ENCODE measurements around the gene ARHGAP40.
"Not testable (repeated sequence)": the region's sequence is repeated elsewhere in the genome, so short reads cannot be mapped to it uniquely, and the experiment has no call there.

ARHGAP40 gene

GRCh38 chr20:38594281-38594680 lies 7.3 kb upstream of the ARHGAP40 start:
- not testable (repeated sequence) for H2AK5ac ChIP-seq (ENCODE audit: low read length); H3K4me3 ChIP-seq (ENCODE audit: low read length); H3K79me2 ChIP-seq (ENCODE audit: control insufficient read depth, insufficient read depth, low read length); H3K27ac ChIP-seq (ENCODE audit: low read depth, low read length); H3K23ac ChIP-seq (ENCODE audit: low read length); H3K4me2 ChIP-seq (ENCODE audit: low read length); DNase-seq; H3K36me3 ChIP-seq (ENCODE audit: control insufficient read depth, insufficient read depth, low read length); H2BK15ac ChIP-seq (replicated peaks; ENCODE audit: low read depth); H3K9ac ChIP-seq (ENCODE audit: low read length); H3K79me1 ChIP-seq (ENCODE audit: low read length); H3K27me3 ChIP-seq (ENCODE audit: insufficient read depth, low read length, poor library complexity); H4K8ac ChIP-seq (ENCODE audit: low read depth, low read length); H2BK120ac ChIP-seq (ENCODE audit: low read depth, low read length); H4K5ac ChIP-seq (ENCODE audit: low read length)
- Histone ChIP-seq H3K56ac (ENCODE audit: low read length) (peak overlapping the region; percentile 60), H3K18ac (ENCODE audit: low read length) (peak overlapping the region; percentile 83), H3K4ac (ENCODE audit: low read depth, low read length) (peak overlapping the region; percentile 46), H3K4me1 (ENCODE audit: control insufficient read depth, low read depth, low read length) (peaks cover 11% of the 10 kb centered on the region), H2BK5ac (ENCODE audit: low read length) (peak overlapping the region; percentile 73)
- WGBS (ENCODE audit: extremely low coverage, insufficient coverage, low lambda C conversion rate) = no CpG with 5 or more reads among the region's 12 CpGs

- not testable (repeated sequence) for H4K8ac ChIP-seq (ENCODE audit: low read depth, low read length); H2BK5ac ChIP-seq (ENCODE audit: low read length); H3K23ac ChIP-seq (ENCODE audit: low read length); H3K27me3 ChIP-seq (ENCODE audit: insufficient read depth, low read length, poor library complexity); H3K4me3 ChIP-seq (ENCODE audit: low read length); H4K5ac ChIP-seq (ENCODE audit: low read length); H3K27ac ChIP-seq (ENCODE audit: low read depth, low read length); H2BK15ac ChIP-seq (replicated peaks; ENCODE audit: low read depth); DNase-seq; H3K9ac ChIP-seq (ENCODE audit: low read length); H3K36me3 ChIP-seq (ENCODE audit: control insufficient read depth, insufficient read depth, low read length); H2AK5ac ChIP-seq (ENCODE audit: low read length); H3K4me2 ChIP-seq (ENCODE audit: low read length); H3K79me1 ChIP-seq (ENCODE audit: low read length); H3K79me2 ChIP-seq (ENCODE audit: control insufficient read depth, insufficient read depth, low read length)
- peak overlapping the region; percentile 73 for H3K56ac ChIP-seq (ENCODE audit: low read length)
- WGBS (ENCODE audit: extremely low coverage, insufficient coverage, low lambda C conversion rate) = no CpG with 5 or more reads among the region's 15 CpGs
- peak overlapping the region; percentile 88 for H2BK120ac ChIP-seq (ENCODE audit: low read depth, low read length)
- peaks cover 22% of the 10 kb centered on the region for H3K4me1 ChIP-seq (ENCODE audit: control insufficient read depth, low read depth, low read length)
- peak overlapping the region; percentile 88 for H3K4ac ChIP-seq (ENCODE audit: low read depth, low read length)
- H3K18ac ChIP-seq (ENCODE audit: low read length) = peak overlapping the region; percentile 77
These were observed 5.7 kb upstream of the ARHGAP40 start for GRCh38 chr20:38595886-38596285.

- H4K5ac ChIP-seq (ENCODE audit: low read length) = no peak overlapping the region
- DNase-seq = peak; percentile 79
- H4K8ac ChIP-seq (ENCODE audit: low read depth, low read length) = no peak overlapping the region
- no peaks in the 10 kb centered on the region for H3K36me3 ChIP-seq (ENCODE audit: control insufficient read depth, insufficient read depth, low read length)
- peak overlapping the region; percentile 88 for H3K56ac ChIP-seq (ENCODE audit: low read length)
- peak overlapping the region; percentile 97 for H3K4ac ChIP-seq (ENCODE audit: low read depth, low read length)
- no peak overlapping the region for H3K4me3 ChIP-seq (ENCODE audit: low read length)
- H3K79me1 ChIP-seq (ENCODE audit: low read length) = peaks cover 3% of the 10 kb centered on the region
- peaks cover 22% of the 10 kb centered on the region for H3K4me1 ChIP-seq (ENCODE audit: control insufficient read depth, low read depth, low read length)
- H3K27ac ChIP-seq (ENCODE audit: low read depth, low read length) = peak overlapping the region; percentile 91
- H3K4me2 ChIP-seq (ENCODE audit: low read length) = no peak overlapping the region
- H3K23ac ChIP-seq (ENCODE audit: low read length) = peak overlapping the region; percentile 51
- peak overlapping the region; percentile 38 for H3K9ac ChIP-seq (ENCODE audit: low read length)
- H2BK15ac ChIP-seq (replicated peaks; ENCODE audit: low read depth) = no peak overlapping the region
- H2BK120ac ChIP-seq (ENCODE audit: low read depth, low read length) = peak overlapping the region; percentile 69
- H3K27me3 ChIP-seq (ENCODE audit: insufficient read depth, low read length, poor library complexity) = no peaks in the 10 kb centered on the region
- peak overlapping the region; percentile 84 for H3K18ac ChIP-seq (ENCODE audit: low read length)
- peak overlapping the region; percentile 97 for H2BK5ac ChIP-seq (ENCODE audit: low read length)
- peak overlapping the region; percentile 86 for H2AK5ac ChIP-seq (ENCODE audit: low read length)
- H3K79me2 ChIP-seq (ENCODE audit: control insufficient read depth, insufficient read depth, low read length) = peaks cover 9% of the 10 kb centered on the region
- no CpG with 5 or more reads among the region's 9 CpGs for WGBS (ENCODE audit: extremely low coverage, insufficient coverage, low lambda C conversion rate)
These were observed 2.2 kb upstream of the ARHGAP40 start for GRCh38 chr20:38599410-38599882.

- Histone ChIP-seq H3K4me1 (ENCODE audit: control insufficient read depth, low read depth, low read length) (peaks cover 24% of the 10 kb centered on the region), H3K4me2 (ENCODE audit: low read length) (no peak overlapping the region), H3K9ac (ENCODE audit: low read length) (no peak overlapping the region), H3K23ac (ENCODE audit: low read length) (no peak overlapping the region), H3K56ac (ENCODE audit: low read length) (peak overlapping the region; percentile 97), H3K27me3 (ENCODE audit: insufficient read depth, low read length, poor library complexity) (no peaks in the 10 kb centered on the region), H4K8ac (ENCODE audit: low read depth, low read length) (no peak overlapping the region), H3K79me2 (ENCODE audit: control insufficient read depth, insufficient read depth, low read length) (peaks cover 9% of the 10 kb centered on the region), H2BK15ac (replicated peaks; ENCODE audit: low read depth) (no peak overlapping the region), H3K27ac (ENCODE audit: low read depth, low read length) (peak overlapping the region; percentile 91), H2AK5ac (ENCODE audit: low read length) (peak overlapping the region; percentile 86), H3K4me3 (ENCODE audit: low read length) (no peak overlapping the region), H4K5ac (ENCODE audit: low read length) (no peak overlapping the region), H2BK120ac (ENCODE audit: low read depth, low read length) (peak overlapping the region; percentile 82), H3K4ac (ENCODE audit: low read depth, low read length) (peak overlapping the region; percentile 91), H3K36me3 (ENCODE audit: control insufficient read depth, insufficient read depth, low read length) (no peaks in the 10 kb centered on the region), H2BK5ac (ENCODE audit: low read length) (peak overlapping the region; percentile 97), H3K79me1 (ENCODE audit: low read length) (peaks cover 3% of the 10 kb centered on the region), H3K18ac (ENCODE audit: low read length) (peak overlapping the region; percentile 91)
- no peak for DNase-seq
- no CpG with 5 or more reads among the region's 1 CpG for WGBS (ENCODE audit: extremely low coverage, insufficient coverage, low lambda C conversion rate)
These were observed 1.6 kb upstream of the ARHGAP40 start for GRCh38 chr20:38600057-38600456.

- Histone ChIP-seq H3K56ac (ENCODE audit: low read length) (peak overlapping the region; percentile 97), H2BK15ac (replicated peaks; ENCODE audit: low read depth) (no peak overlapping the region), H4K5ac (ENCODE audit: low read length) (no peak overlapping the region), H3K79me1 (ENCODE audit: low read length) (peaks cover 5% of the 10 kb centered on the region), H3K27me3 (ENCODE audit: insufficient read depth, low read length, poor library complexity) (no peaks in the 10 kb centered on the region), H3K4me2 (ENCODE audit: low read length) (peak overlapping the region; percentile 75), H3K23ac (ENCODE audit: low read length) (peak overlapping the region; percentile 90), H3K79me2 (ENCODE audit: control insufficient read depth, insufficient read depth, low read length) (peaks cover 16% of the 10 kb centered on the region), H3K18ac (ENCODE audit: low read length) (peak overlapping the region; percentile 22), H3K4ac (ENCODE audit: low read depth, low read length) (peak overlapping the region; percentile 26), H3K4me3 (ENCODE audit: low read length) (peak overlapping the region; percentile 49), H3K4me1 (ENCODE audit: control insufficient read depth, low read depth, low read length) (peaks cover 34% of the 10 kb centered on the region), H2BK5ac (ENCODE audit: low read length) (peak overlapping the region; percentile 91), H3K27ac (ENCODE audit: low read depth, low read length) (peak overlapping the region; percentile 40), H2AK5ac (ENCODE audit: low read length) (peak overlapping the region; percentile 95), H4K8ac (ENCODE audit: low read depth, low read length) (no peak overlapping the region), H2BK120ac (ENCODE audit: low read depth, low read length) (peak overlapping the region; percentile 1), H3K9ac (ENCODE audit: low read length) (peak overlapping the region; percentile 84), H3K36me3 (ENCODE audit: control insufficient read depth, insufficient read depth, low read length) (no peaks in the 10 kb centered on the region)
- WGBS (ENCODE audit: extremely low coverage, insufficient coverage, low lambda C conversion rate) = no CpG with 5 or more reads among the region's 5 CpGs
- DNase-seq = peak; percentile 65
These were observed 574 bp downstream of the ARHGAP40 start for GRCh38 chr20:38602185-38602581.

GRCh38 chr20:38603286-38603685 lies 1.7 kb downstream of the ARHGAP40 start:
- H3K36me3 ChIP-seq (ENCODE audit: control insufficient read depth, insufficient read depth, low read length) = no peaks in the 10 kb centered on the region
- H3K4me3 ChIP-seq (ENCODE audit: low read length) = peak overlapping the region; percentile 16
- peak overlapping the region; percentile 80 for H2BK120ac ChIP-seq (ENCODE audit: low read depth, low read length)
- peak overlapping the region; percentile 7 for H3K27ac ChIP-seq (ENCODE audit: low read depth, low read length)
- no peak for DNase-seq
- H3K56ac ChIP-seq (ENCODE audit: low read length) = peak overlapping the region; percentile 87
- H3K4me2 ChIP-seq (ENCODE audit: low read length) = peak overlapping the region; percentile 52
- H2BK5ac ChIP-seq (ENCODE audit: low read length) = peak overlapping the region; percentile 64
- H3K18ac ChIP-seq (ENCODE audit: low read length) = peak overlapping the region; percentile 78
- peaks cover 36% of the 10 kb centered on the region for H3K4me1 ChIP-seq (ENCODE audit: control insufficient read depth, low read depth, low read length)
- no peak overlapping the region for H4K8ac ChIP-seq (ENCODE audit: low read depth, low read length)
- WGBS (ENCODE audit: extremely low coverage, insufficient coverage, low lambda C conversion rate) = no CpG with 5 or more reads among the region's 3 CpGs
- peak overlapping the region; percentile 85 for H2AK5ac ChIP-seq (ENCODE audit: low read length)
- no peak overlapping the region for H4K5ac ChIP-seq (ENCODE audit: low read length)
- H3K79me1 ChIP-seq (ENCODE audit: low read length) = peaks cover 5% of the 10 kb centered on the region
- H3K4ac ChIP-seq (ENCODE audit: low read depth, low read length) = no peak overlapping the region
- H3K9ac ChIP-seq (ENCODE audit: low read length) = peak overlapping the region; percentile 69
- no peaks in the 10 kb centered on the region for H3K27me3 ChIP-seq (ENCODE audit: insufficient read depth, low read length, poor library complexity)
- H3K23ac ChIP-seq (ENCODE audit: low read length) = no peak overlapping the region
- peaks cover 16% of the 10 kb centered on the region for H3K79me2 ChIP-seq (ENCODE audit: control insufficient read depth, insufficient read depth, low read length)
- no peak overlapping the region for H2BK15ac ChIP-seq (replicated peaks; ENCODE audit: low read depth)
